B cell (primary cell): ENCODE measurements around the gene ZFPL1. TPM values are rescaled to one million over a fixed set of nuclear protein-coding genes. Genes with fewer than 3 reads are reported as not detected.

Experiments used
- ATAC-seq: fragments of 200-7000 bp; cut with Tn5 transposase; one replicate; pipeline ENCODE4 v1.10.0; 2021; ENCODE audit warnings: low read depth, mild to moderate bottlenecking, moderate number of reproducible peaks, moderate library complexity
- CTCF ChIA-PET: fragments of 350-600 bp; sonication (Branson Sonifier 250); formaldehyde crosslinking; loops from one replicate; lab custom pipeline; 2021; ENCODE audit warnings: antibody characterized with exemption, inconsistent platforms; lab: Charles Lee
- POLR2A ChIA-PET: fragments of 350-600 bp; sonication (Branson Sonifier 250); formaldehyde crosslinking; loops from one replicate; lab custom pipeline; 2021; ENCODE audit warnings: antibody characterized with exemption; lab: Charles Lee
- DNase-seq: peaks from one replicate; pipeline ENCODE4 v3.0.0; 2013
- H2AFZ ChIP-seq: 2 replicates; pipeline ENCODE4 v1.6.1; 2012; ENCODE audit warnings: mild to moderate bottlenecking, low read depth, low read length; ENCODE audit not compliant: insufficient read depth, poor library complexity, severe bottlenecking
- H3K27ac ChIP-seq, 2 donors: 1 replicate in 1 of 2; 2 replicates in 1 of 2; pipeline ENCODE4 v1.5.1; 2012 to 2013; ENCODE audit warnings: low read length in 2 of 2, mild to moderate bottlenecking in 2 of 2, moderate library complexity in 1 of 2
- H3K27me3 ChIP-seq, 4 experiments: fragments of 200-600 bp in 1 of 4; sonication (generic) in 1 of 4; replicated peaks in 1 of 4; 1 replicate in 2 of 4; 2 replicates in 2 of 4; pipeline versions ENCODE4 v1.6.1 to v1.7.0; 2013 to 2016; ENCODE audit warnings: low read length in 3 of 4, mild to moderate bottlenecking in 2 of 4, mixed read lengths in 1 of 4, moderate library complexity in 1 of 4; ENCODE audit not compliant: insufficient read depth in 4 of 4, control insufficient read depth in 3 of 4; ENCODE audit errors: control extremely low read depth in 1 of 4
- H3K36me3 ChIP-seq, 2 experiments: replicated peaks in 1 of 2; 1 replicate in 1 of 2; 2 replicates in 1 of 2; pipeline versions ENCODE4 v1.6.1 to v1.7.1; 2013; ENCODE audit warnings: low read length in 1 of 2; ENCODE audit not compliant: insufficient read depth in 2 of 2, control insufficient read depth in 1 of 2; ENCODE audit errors: control extremely low read depth in 1 of 2, extremely low read depth in 1 of 2
- H3K4me1 ChIP-seq, 2 donors: fragments of 200-600 bp in 1 of 2; sonication (generic) in 1 of 2; 1 replicate in 1 of 2; 2 replicates in 1 of 2; pipeline versions ENCODE4 v1.5.1 to v1.6.1; 2013 to 2017; ENCODE audit warnings: low read length in 2 of 2; ENCODE audit not compliant: control insufficient read depth in 2 of 2, insufficient read depth in 2 of 2
- H3K4me2 ChIP-seq: replicated peaks from 2 replicates; pipeline ENCODE3; 2012; ENCODE audit warnings: mild to moderate bottlenecking, low read depth, low read length; ENCODE audit not compliant: poor library complexity, severe bottlenecking
- H3K4me3 ChIP-seq, 5 experiments: fragments of 200-600 bp in 1 of 5; sonication (generic) in 1 of 5; 1 replicate in 3 of 5; 2 replicates in 2 of 5; pipeline versions ENCODE4 v1.5.1 to v1.7.0; 2011 to 2016; ENCODE audit warnings: low read length in 4 of 5, mild to moderate bottlenecking in 4 of 5, low read depth in 2 of 5, control low read depth in 1 of 5, moderate library complexity in 1 of 5; ENCODE audit not compliant: insufficient read depth in 1 of 5; ENCODE audit errors: control extremely low read depth in 1 of 5, extremely low read depth in 1 of 5
- H3K79me2 ChIP-seq: fragments of 200-600 bp; sonication (generic); one replicate; pipeline ENCODE4 v1.6.0; 2016; ENCODE audit warnings: low read length; ENCODE audit not compliant: control insufficient read depth, insufficient read depth
- H3K9ac ChIP-seq: fragments of 200-600 bp; sonication (generic); 2 replicates; pipeline ENCODE4 v1.6.1; 2017; ENCODE audit warnings: mild to moderate bottlenecking, low read length, moderate library complexity
- H3K9me3 ChIP-seq, 3 donors: one replicate each; pipeline versions ENCODE4 v1.6.1 to v1.7.1; 2013; ENCODE audit warnings: low read length in 2 of 3; ENCODE audit not compliant: control insufficient read depth in 2 of 3, insufficient read depth in 1 of 3; ENCODE audit errors: control extremely low read depth in 1 of 3
- H4K20me1 ChIP-seq: 2 replicates; pipeline ENCODE4 v1.6.0; 2012; ENCODE audit warnings: mild to moderate bottlenecking, low read length; ENCODE audit not compliant: insufficient read depth, control insufficient read depth, poor library complexity, severe bottlenecking
- H3K27ac Mint-ChIP-seq: one replicate; pipeline ENCODE4 v1.8.0; 2021; ENCODE audit warnings: mixed read lengths
- H3K27me3 Mint-ChIP-seq: one replicate; pipeline ENCODE4 v1.8.0; 2021; ENCODE audit warnings: mixed read lengths
- H3K4me1 Mint-ChIP-seq: one replicate; pipeline ENCODE4 v1.8.0; 2021; ENCODE audit warnings: mixed read lengths
- H3K4me3 Mint-ChIP-seq: one replicate; pipeline ENCODE4 v1.8.0; 2021; ENCODE audit warnings: mixed read lengths
- H3K9me3 Mint-ChIP-seq: one replicate; pipeline ENCODE4 v1.8.0; 2022; ENCODE audit warnings: mixed read lengths; ENCODE audit not compliant: insufficient read depth
- CTCF ChIP-seq: fragments of 200-600 bp; IDR thresholded peaks from one replicate; pipeline ENCODE4 v1.8.0; 2022; ENCODE audit warnings: antibody characterized with exemption, mild to moderate bottlenecking
- EZH2 ChIP-seq: IDR thresholded peaks from 2 replicates; pipeline ENCODE4 v1.6.1; 2012; ENCODE audit warnings: borderline replicate concordance, low read depth, mild to moderate bottlenecking, moderate library complexity, low read length; ENCODE audit not compliant: insufficient read depth, poor library complexity, severe bottlenecking
- WGBS: methylation state at CpG from one replicate; pipeline ENCODE4 v1.1.5; 2013; ENCODE audit warnings: missing lambda C conversion rate; ENCODE audit not compliant: insufficient coverage; 5-methylcytosine and 5-hydroxymethylcytosine counted together
- intact Hi-C: fragments of 100-400 bp; cut with micrococcal nuclease; formaldehyde crosslinking; loops from one replicate; pipeline ENCODE4 v1.10.0; 2022
- polyA plus RNA-seq: library from polyadenylated mRNA; depleted of rRNA; stranded (reverse); fragments of >200 nt; gene quantifications from 2 replicates; pipeline ENCODE4 v1.2.3, GENCODE V29; 2012
- total RNA-seq, 2 donors: library from RNA; stranded (reverse); fragments of 120-200 nt in 1 of 2; gene quantifications; 1 replicate in 1 of 2; 2 replicates in 1 of 2; pipeline versions ENCODE4 v1.2.3 to v1.2.4, GENCODE V29; 2013 to 2022

Gene ZFPL1
- total and polyA plus RNA-seq, 2 donors (not counting 1 experiment from before 2014, with no cell fraction given): 57.3 to 79.2 TPM

- Histone ChIP-seq H3K4me2 (no peak overlapping the region), H3K27ac (no peak overlapping the region), H4K20me1 (peaks cover 35% of the 10 kb centered on the region), H3K9me3 (no peaks in the 10 kb centered on the region), H3K4me1 (peaks cover 14 to 27% of the 10 kb centered on the region in 2 donors), H3K36me3 (peaks cover 0 to 40% of the 10 kb centered on the region in 2 experiments), H2AFZ (no peak overlapping the region), H3K4me3 (no peak overlapping the region), H3K9ac (no peak overlapping the region), H3K27me3 (no peaks in the 10 kb centered on the region), H3K79me2 (peaks cover 44% of the 10 kb centered on the region)
- peaks cover 30% of the 10 kb centered on the region for H3K4me1 Mint-ChIP-seq
- intact Hi-C loops: no loop called here
- no peak for ATAC-seq
- no peaks in the 10 kb centered on the region for H3K27me3 Mint-ChIP-seq
- no peak overlapping the region for H3K27ac Mint-ChIP-seq
- DNase-seq: no peak
- H3K9me3 Mint-ChIP-seq: no peaks in the 10 kb centered on the region
- ChIA-PET CTCF (interaction anchor here (1.3 to 7.7 kb wide), 5 partner anchors 10 to 158 kb away, joined by 4 to 118 read pairs (median 47); partner anchors contain the start of genes CAPN1, FAU, MRPL49 and VPS51), POLR2A (interaction anchor here (1.0 kb wide), 1 partner anchor 10 kb away, joined by 4 read pairs; the partner anchor contains the start of gene ZNHIT2)
- TF ChIP-seq CTCF (no peak), EZH2 (no peak)
- H3K4me3 Mint-ChIP-seq: no peak overlapping the region
- WGBS: 97% methylated on average over 52 of the region's 52 CpGs
Measured at GRCh38 chr11:65107751-65108468, 23.9 kb downstream of the ZFPL1 start.

- WGBS: 95% methylated on average over 38 of the region's 38 CpGs
- ChIA-PET POLR2A (interaction anchor here (1.0 to 3.6 kb wide), 2 partner anchors 9 to 13 kb away, joined by 4 to 26 read pairs; partner anchors contain the start of genes VPS51 and ZNHIT2), CTCF (interaction anchor here (1.3 to 7.7 kb wide), 5 partner anchors 10 to 157 kb away, joined by 4 to 118 read pairs (median 47); partner anchors contain the start of genes CAPN1, FAU, MRPL49 and VPS51)
- Mint-ChIP-seq H3K9me3 (no peaks in the 10 kb centered on the region), H3K27me3 (no peaks in the 10 kb centered on the region), H3K4me1 (peaks cover 34% of the 10 kb centered on the region), H3K27ac (no peak overlapping the region), H3K4me3 (no peak overlapping the region)
- intact Hi-C loops: no loop called here
- H3K36me3 ChIP-seq: peaks cover 0 to 40% of the 10 kb centered on the region in 2 experiments
- H3K27me3 ChIP-seq: no peaks in the 10 kb centered on the region
- ATAC-seq: no peak
- TF ChIP-seq EZH2 (no peak), CTCF (no peak)
- H3K4me1 ChIP-seq: peaks cover 20 to 34% of the 10 kb centered on the region in 2 donors
- no peak overlapping the region for H2AFZ ChIP-seq
- no peak overlapping the region for H3K4me3 ChIP-seq
- H3K4me2 ChIP-seq: no peak overlapping the region
- no peak overlapping the region for H3K9ac ChIP-seq
- H4K20me1 ChIP-seq: peaks cover 31% of the 10 kb centered on the region
- no peak overlapping the region for H3K27ac ChIP-seq
- H3K9me3 ChIP-seq: no peaks in the 10 kb centered on the region
- no peak for DNase-seq
- H3K79me2 ChIP-seq: peaks cover 43% of the 10 kb centered on the region
Measured at GRCh38 chr11:65108469-65109123, 24.6 kb downstream of the ZFPL1 start.
